Caco-2 (cell line): Measurements from ENCODE around the gene FUNDC2. TPM values are rescaled to one million over a fixed set of nuclear protein-coding genes. Genes with fewer than 3 reads are reported as not detected.
A peak's percentile ranks its signal among the peaks of the same experiment; 100 is the strongest.

Source experiments
- BruUV-seq: library from RNA; stranded (reverse); fragments of 400-500 nt; replicated peaks from 2 replicates; lab custom pipeline; 2021; lab: Mats Ljungman, UMichigan
- CTCF ChIA-PET: fragments of 300-600 bp; sonication (Branson Sonifier 250); formaldehyde crosslinking; loops from one replicate; lab custom pipeline; 2022; ENCODE audit warnings: antibody characterized with exemption; lab: Charles Lee
- POLR2A ChIA-PET: fragments of 300-600 bp; sonication (Branson Sonifier 250); formaldehyde crosslinking; loops from one replicate; lab custom pipeline; 2022; ENCODE audit warnings: antibody characterized with exemption; lab: Charles Lee
- DNase-seq, 2 experiments: peaks; one replicate each; pipeline versions ENCODE4 v3.0.0 to v3.0.0-alpha.2; 2020 to 2022
- H3K27me3 ChIP-seq: replicated peaks from 2 replicates; pipeline ENCODE4 v1.6.0; 2011; ENCODE audit warnings: low read length; ENCODE audit not compliant: control insufficient read depth, insufficient read depth
- H3K36me3 ChIP-seq: 2 replicates; pipeline ENCODE4 v1.5.1; 2011; ENCODE audit warnings: low read length; ENCODE audit not compliant: control insufficient read depth, insufficient read depth
- H3K4me1 ChIP-seq: fragments of 250-450 bp; sonication (Bioruptor Pico); 2 replicates; pipeline ENCODE4 v1.5.1; 2020; ENCODE audit warnings: mild to moderate bottlenecking
- H3K4me3 ChIP-seq: 2 replicates; pipeline ENCODE4 v1.5.1; 2011; ENCODE audit warnings: low read depth, mild to moderate bottlenecking, control low read depth, low read length
- H3K9me3 ChIP-seq: fragments of 250-450 bp; sonication (Bioruptor Pico); 2 replicates; pipeline ENCODE4 v1.5.1; 2020; ENCODE audit warnings: mild to moderate bottlenecking, moderate library complexity
- H3K27ac Mint-ChIP-seq: one replicate; pipeline ENCODE4 v1.8.0; 2022; ENCODE audit warnings: mixed read lengths; ENCODE audit not compliant: unreplicated experiment
- H3K27me3 Mint-ChIP-seq: one replicate; pipeline ENCODE4 v1.8.0; 2022; ENCODE audit warnings: mixed read lengths; ENCODE audit not compliant: insufficient read depth, unreplicated experiment
- H3K36me3 Mint-ChIP-seq: one replicate; pipeline ENCODE4 v1.8.0; 2022; ENCODE audit warnings: mild to moderate bottlenecking, mixed read lengths; ENCODE audit not compliant: insufficient read depth, unreplicated experiment
- H3K4me1 Mint-ChIP-seq: one replicate; pipeline ENCODE4 v1.8.0; 2022; ENCODE audit warnings: low read depth, mixed read lengths; ENCODE audit not compliant: unreplicated experiment
- H3K4me3 Mint-ChIP-seq: one replicate; pipeline ENCODE4 v1.8.0; 2022; ENCODE audit warnings: mild to moderate bottlenecking, moderate library complexity, mixed read lengths; ENCODE audit not compliant: unreplicated experiment
- H3K9me3 Mint-ChIP-seq: one replicate; pipeline ENCODE4 v1.8.0; 2022; ENCODE audit warnings: mixed read lengths; ENCODE audit not compliant: unreplicated experiment
- CTCF ChIP-seq, 2 experiments: fragments of 200-600 bp in 1 of 2; IDR thresholded peaks; 1 replicate in 1 of 2; 2 replicates in 1 of 2; pipeline versions ENCODE4 v1.5.1 to v1.8.0; 2011 to 2022; ENCODE audit warnings: antibody characterized with exemption in 1 of 2, control low read depth in 1 of 2, inconsistent platforms in 1 of 2, low read depth in 1 of 2, low read length in 1 of 2, mild to moderate bottlenecking in 1 of 2, moderate library complexity in 1 of 2; ENCODE audit not compliant: insufficient read depth in 1 of 2, severe bottlenecking in 1 of 2, unreplicated experiment in 1 of 2
- intact Hi-C: fragments of 100-400 bp; cut with micrococcal nuclease; formaldehyde crosslinking; loops from one replicate; pipeline ENCODE4 v1.10.0; 2022; ENCODE audit not compliant: unreplicated experiment
- total RNA-seq: library from RNA; stranded (reverse); gene quantifications from 2 replicates; pipeline ENCODE4 v1.2.3, GENCODE V29; 2022

The FUNDC2 gene
- total RNA-seq, 1 experiment from 2014 or later, result 47.3 TPM

GRCh38 chrX:155056877-155057792, 30.5 kb downstream of the FUNDC2 start:
- Mint-ChIP-seq H3K27me3 (no peaks in the 10 kb centered on the region), H3K27ac (no peak overlapping the region), H3K36me3 (peaks cover 6% of the 10 kb centered on the region), H3K9me3 (no peaks in the 10 kb centered on the region), H3K4me3 (no peak overlapping the region), H3K4me1 (no peaks in the 10 kb centered on the region)
- DNase-seq, result peak; percentile 49 to 52
- H3K9me3 ChIP-seq, result no peaks in the 10 kb centered on the region
- no peaks in the 10 kb centered on the region for H3K27me3 ChIP-seq
- no peaks in the 10 kb centered on the region for H3K36me3 ChIP-seq
- CTCF ChIA-PET, result interaction anchor here (1.0 kb wide), 1 partner anchor 30 kb away, joined by 5 read pairs; the partner anchor contains the start of gene FUNDC2
- H3K4me1 ChIP-seq, result no peaks in the 10 kb centered on the region
- TF ChIP-seq CTCF (IDR thresholded peaks at IDR 0.05; ENCODE audit: insufficient read depth in 1 of 2, low read depth in 1 of 2, low read length in 1 of 2, severe bottlenecking in 1 of 2, unreplicated experiment in 1 of 2), result peak; percentile 44 to 58
- intact Hi-C loops, result loop anchor here (1.0 kb wide), 2 partner anchors 76 to 139 kb away; no protein-coding TSS in a partner anchor
- POLR2A ChIA-PET, result no interaction called here
- no peak overlapping the region for H3K4me3 ChIP-seq
- no TSS peak for BruUV-seq

- intact Hi-C loops, result no loop called here
- no peaks in the 10 kb centered on the region for H3K9me3 Mint-ChIP-seq
- POLR2A ChIA-PET, result no interaction called here
These were observed 35.1 kb downstream of the FUNDC2 start for GRCh38 chrX:155061760-155062159.

More at GRCh38 chrX:155061760-155062159, 35.1 kb downstream of the FUNDC2 start:
- H3K27me3 Mint-ChIP-seq, result no peaks in the 10 kb centered on the region
- peaks cover 6% of the 10 kb centered on the region for H3K36me3 Mint-ChIP-seq
- no peak for DNase-seq
- no TSS peak for BruUV-seq
- H3K9me3 ChIP-seq, result no peaks in the 10 kb centered on the region
- no peaks in the 10 kb centered on the region for H3K27me3 ChIP-seq
- no peak overlapping the region for H3K4me3 Mint-ChIP-seq
- no peak for TF ChIP-seq CTCF (IDR thresholded peaks at IDR 0.05; ENCODE audit: insufficient read depth in 1 of 2, low read depth in 1 of 2, low read length in 1 of 2, severe bottlenecking in 1 of 2, unreplicated experiment in 1 of 2)
- no peaks in the 10 kb centered on the region for H3K4me1 ChIP-seq
- H3K4me1 Mint-ChIP-seq, result no peaks in the 10 kb centered on the region
- no peak overlapping the region for H3K27ac Mint-ChIP-seq
- H3K4me3 ChIP-seq, result no peak overlapping the region
- CTCF ChIA-PET, result no interaction called here
- H3K36me3 ChIP-seq, result no peaks in the 10 kb centered on the region
